ENCODE results near the gene HLA-A. TPM values are rescaled to one million over a fixed set of nuclear protein-coding genes. Genes with fewer than 3 reads are reported as not detected.

Gene HLA-A
- total and polyA plus RNA-seq, 2 of the 13 experiments (the other 11 are each of a cell fraction or from before 2014, with no cell fraction given) = 345 to 527 TPM

DNA sequence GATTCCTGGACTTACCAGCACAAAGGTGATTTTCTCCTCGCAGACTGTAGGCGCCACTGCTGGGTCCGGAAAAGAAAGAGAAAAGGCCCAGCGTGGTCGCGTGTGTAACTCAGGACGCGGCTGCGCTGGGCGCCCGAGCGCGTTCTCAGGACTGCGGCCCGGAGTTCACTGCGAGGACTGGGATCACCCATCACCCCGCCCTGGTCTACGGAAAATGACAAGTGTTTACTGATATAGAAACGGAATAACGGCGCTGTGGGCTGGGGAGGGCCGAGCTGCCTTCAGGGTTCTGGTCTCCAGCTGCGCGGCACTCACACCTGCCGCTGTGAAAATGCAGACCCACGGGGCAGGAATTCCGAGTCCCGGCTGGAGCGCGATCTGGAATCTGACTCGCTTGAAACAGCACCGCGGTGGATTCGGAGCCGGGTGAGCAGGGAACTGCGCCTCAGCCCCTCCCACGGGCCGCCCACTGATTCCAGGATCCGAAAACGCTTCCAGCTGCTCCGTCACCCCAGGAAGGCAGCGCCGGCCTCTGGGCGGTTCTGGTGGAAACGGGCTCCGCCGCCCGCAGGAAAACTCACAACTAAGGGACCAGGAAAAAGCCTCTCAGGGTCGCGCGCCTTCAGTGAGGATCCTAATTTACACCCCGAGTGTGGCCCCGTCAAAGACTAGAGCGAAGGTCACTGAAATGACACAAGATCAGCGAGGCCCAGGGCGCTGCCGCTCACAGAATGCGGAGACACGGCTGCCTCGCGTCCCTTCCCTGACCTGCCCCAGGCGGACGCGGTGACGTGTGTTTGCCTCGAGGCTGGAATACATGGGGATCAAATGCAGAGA, 34.5 kb downstream of the HLA-A start (continued):
- TF ChIP-seq, protein P1, sequence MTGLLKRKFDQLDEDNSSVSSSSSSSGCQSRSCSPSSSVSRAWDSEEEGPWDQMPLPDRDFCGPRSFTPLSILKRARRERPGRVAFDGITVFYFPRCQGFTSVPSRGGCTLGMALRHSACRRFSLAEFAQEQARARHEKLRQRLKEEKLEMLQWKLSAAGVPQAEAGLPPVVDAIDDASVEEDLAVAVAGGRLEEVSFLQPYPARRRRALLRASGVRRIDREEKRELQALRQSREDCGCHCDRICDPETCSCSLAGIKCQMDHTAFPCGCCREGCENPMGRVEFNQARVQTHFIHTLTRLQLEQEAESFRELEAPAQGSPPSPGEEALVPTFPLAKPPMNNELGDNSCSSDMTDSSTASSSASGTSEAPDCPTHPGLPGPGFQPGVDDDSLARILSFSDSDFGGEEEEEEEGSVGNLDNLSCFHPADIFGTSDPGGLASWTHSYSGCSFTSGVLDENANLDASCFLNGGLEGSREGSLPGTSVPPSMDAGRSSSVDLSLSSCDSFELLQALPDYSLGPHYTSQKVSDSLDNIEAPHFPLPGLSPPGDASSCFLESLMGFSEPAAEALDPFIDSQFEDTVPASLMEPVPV (CRISPR knock-in tag; IDR thresholded peaks at IDR 0.05) = 0 out of 2 replicates have a peak, but pooled peaks have one; percentile 16
- no peak for TF ChIP-seq ZNF407 (CRISPR knock-in tag; IDR thresholded peaks at IDR 0.05; ENCODE audit: not compliant biosample characterization)
- 0 out of 2 replicates have a peak, but pooled peaks have one; percentile 25 for TF ChIP-seq AHDC1 (CRISPR knock-in tag; IDR thresholded peaks at IDR 0.05; ENCODE audit: borderline replicate concordance)
- TF ChIP-seq NR2F6 (IDR thresholded peaks at IDR 0.05) = 0 out of 2 replicates have a peak, but pooled peaks have one; percentile 13
- TF ChIP-seq NR2F6 (CRISPR knock-in tag; IDR thresholded peaks at IDR 0.05) = peak; percentile 61
- TF ChIP-seq ZNF354B (CRISPR knock-in tag; IDR thresholded peaks at IDR 0.05) = no peak
- TF ChIP-seq KDM2A (CRISPR knock-in tag; IDR thresholded peaks at IDR 0.05; ENCODE audit: borderline replicate concordance, low read depth) = peak; percentile 83
- TF ChIP-seq ZNF75D (CRISPR knock-in tag; IDR thresholded peaks at IDR 0.05; ENCODE audit: borderline replicate concordance) = no peak
- TF ChIP-seq ZBTB25 (CRISPR knock-in tag; IDR thresholded peaks at IDR 0.05) = no peak
- TF ChIP-seq ARNT (IDR thresholded peaks at IDR 0.05) = no peak
- no peak for TF ChIP-seq MAFF (IDR thresholded peaks at IDR 0.05; ENCODE audit: low read depth, low read length)

Measured in HepG2 (cell line).